Measurements from ENCODE around the gene C3AR1. TPM values are rescaled to one million over a fixed set of nuclear protein-coding genes. Genes with fewer than 3 reads are reported as not detected.

Gene C3AR1
- total and polyA plus RNA-seq, 2 of the 13 experiments (the other 11 are each of a cell fraction or from before 2014, with no cell fraction given), result not detected

- TF ChIP-seq ZBTB43 (CRISPR knock-in tag; conservative IDR thresholded peaks at IDR 0.05) (no peak), MED1 (CRISPR knock-in tag; IDR thresholded peaks at IDR 0.05) (no peak), ZNF788 (CRISPR knock-in tag; IDR thresholded peaks at IDR 0.05; ENCODE audit: borderline replicate concordance) (peak; percentile 18; the same call in 1 of the 2 replicates), ZNF275 (CRISPR knock-in tag; IDR thresholded peaks at IDR 0.05; ENCODE audit: borderline replicate concordance) (0 out of 2 replicates have a peak, but pooled peaks have one; percentile 32), TFAP4 (IDR thresholded peaks at IDR 0.05; ENCODE audit: borderline replicate concordance, low read depth) (no peak), ZNF354B (CRISPR knock-in tag; IDR thresholded peaks at IDR 0.05) (no peak), DBP (CRISPR knock-in tag; IDR thresholded peaks at IDR 0.05; ENCODE audit: not compliant biosample characterization) (no peak), ZNF543 (CRISPR knock-in tag; IDR thresholded peaks at IDR 0.05) (no peak), KDM2A (CRISPR knock-in tag; IDR thresholded peaks at IDR 0.05; ENCODE audit: borderline replicate concordance, low read depth) (0 out of 2 replicates have a peak, but pooled peaks have one; percentile 28), ZBTB34 (CRISPR knock-in tag; IDR thresholded peaks at IDR 0.05) (no peak), SP4 (CRISPR knock-in tag; IDR thresholded peaks at IDR 0.05) (0 out of 2 replicates have a peak, but pooled peaks have one; percentile 10), AFF4 (CRISPR knock-in tag; IDR thresholded peaks at IDR 0.05) (0 out of 2 replicates have a peak, but pooled peaks have one; percentile 34), CREB1 (IDR thresholded peaks at IDR 0.05) (no peak), CREB1 (CRISPR knock-in tag; IDR thresholded peaks at IDR 0.05) (no peak), ZNF619 (CRISPR knock-in tag; IDR thresholded peaks at IDR 0.05) (0 out of 2 replicates have a peak, but pooled peaks have one; percentile 47), POLR2AphosphoS2 (IDR thresholded peaks at IDR 0.05; ENCODE audit: low read depth, low read length) (no peak), ZNF431 (CRISPR knock-in tag; IDR thresholded peaks at IDR 0.05; ENCODE audit: borderline replicate concordance, low read depth) (no peak), HIVEP1 (CRISPR knock-in tag; IDR thresholded peaks at IDR 0.05) (peak; percentile 6; the same call in 1 of the 2 replicates), MTF2 (CRISPR knock-in tag; IDR thresholded peaks at IDR 0.05; ENCODE audit: borderline replicate concordance) (no peak)
Measured at GRCh38 chr12:8033153-8034044, 32.8 kb downstream of the C3AR1 start (continued).

All from HepG2 (cell line).